ENCODE measurements around the gene DNAJB13.
"Not testable (repeated sequence)": the region's sequence is repeated elsewhere in the genome, so short reads cannot be mapped to it uniquely, and the experiment has no call there.

DNAJB13 gene

GRCh38 chr11:73950869-73951710 lies at the start of gene DNAJB13:
Gene DNAJB13, plus strand, starts transcription at chr11:73951026. Its CDS starts 44 bp downstream, at chr11:73951070.
- DNase-seq, result peak in 1 of 2 donors; percentile 28

GRCh38 chr11:73902303-73902702 lies 48.5 kb upstream of the DNAJB13 start:
- no peak for DNase-seq

- DNase-seq, result peak in 1 of 2 donors; percentile 6
Measured at GRCh38 chr11:73907191-73907590, 43.6 kb upstream of the DNAJB13 start.

- no peak for DNase-seq
Measured at GRCh38 chr11:73912026-73912425, 38.8 kb upstream of the DNAJB13 start.

- no peak for DNase-seq
Measured at GRCh38 chr11:73913472-73913871, 37.4 kb upstream of the DNAJB13 start.

GRCh38 chr11:73914284-73914683 lies 36.5 kb upstream of the DNAJB13 start:
- no peak for DNase-seq

- DNase-seq, result no peak
Measured at GRCh38 chr11:73916435-73916834, 34.4 kb upstream of the DNAJB13 start.

- DNase-seq, result no peak
Measured at GRCh38 chr11:73921180-73921579, 29.6 kb upstream of the DNAJB13 start.

- DNase-seq, result no peak
Measured at GRCh38 chr11:73929388-73929787, 21.4 kb upstream of the DNAJB13 start.

- peak in 1 of 2 donors; percentile 13 for DNase-seq
Measured at GRCh38 chr11:73931039-73931645, 19.7 kb upstream of the DNAJB13 start.

GRCh38 chr11:73931951-73932350 lies 18.9 kb upstream of the DNAJB13 start:
- DNase-seq, result no peak

GRCh38 chr11:73932781-73933180 lies 18.0 kb upstream of the DNAJB13 start:
- DNase-seq, result no peak

- DNase-seq, result not testable (repeated sequence)
Measured at GRCh38 chr11:73936047-73936446, 14.8 kb upstream of the DNAJB13 start.

- DNase-seq, result no peak
Measured at GRCh38 chr11:73939096-73939495, 11.7 kb upstream of the DNAJB13 start.

- no peak for DNase-seq
Measured at GRCh38 chr11:73940801-73941570, 9.8 kb upstream of the DNAJB13 start.

- DNase-seq, result no peak
Measured at GRCh38 chr11:73942010-73942409, 8.8 kb upstream of the DNAJB13 start.

- DNase-seq, result no peak
Measured at GRCh38 chr11:73944085-73944484, 6.7 kb upstream of the DNAJB13 start.

- no peak for DNase-seq
Measured at GRCh38 chr11:73944901-73945300, 5.9 kb upstream of the DNAJB13 start.

GRCh38 chr11:73945396-73945795 lies 5.4 kb upstream of the DNAJB13 start:
- DNase-seq, result no peak

- no peak for DNase-seq
Measured at GRCh38 chr11:73946798-73947458, 3.9 kb upstream of the DNAJB13 start.

GRCh38 chr11:73949246-73949645 lies 1.6 kb upstream of the DNAJB13 start:
- no peak for DNase-seq

GRCh38 chr11:73949912-73950311 lies 914 bp upstream of the DNAJB13 start:
- no peak for DNase-seq

GRCh38 chr11:73951797-73952196 lies 971 bp downstream of the DNAJB13 start:
- no peak for DNase-seq
